Measurements from ENCODE around the gene DENND2C.

DNA sequence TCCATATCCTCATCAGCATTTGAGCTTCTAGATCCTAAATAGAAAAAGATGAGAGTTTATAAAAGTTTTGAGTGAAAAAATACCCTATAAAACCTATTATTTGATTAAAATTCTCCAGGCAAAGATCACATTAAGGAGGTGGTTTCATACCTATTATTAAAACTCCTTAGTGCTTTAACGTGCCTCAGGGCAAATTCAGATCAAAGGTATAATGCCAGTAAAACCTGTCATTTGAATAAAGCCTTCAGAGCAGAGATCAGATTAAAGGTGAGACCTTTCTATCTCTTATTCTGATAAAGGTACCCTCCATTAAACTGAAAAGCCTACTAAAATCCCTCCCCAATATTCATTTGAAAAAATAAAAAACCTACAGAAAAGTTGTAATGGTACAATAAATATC, 124.5 kb downstream of the DENND2C start:
- TF ChIP-seq, protein P1, sequence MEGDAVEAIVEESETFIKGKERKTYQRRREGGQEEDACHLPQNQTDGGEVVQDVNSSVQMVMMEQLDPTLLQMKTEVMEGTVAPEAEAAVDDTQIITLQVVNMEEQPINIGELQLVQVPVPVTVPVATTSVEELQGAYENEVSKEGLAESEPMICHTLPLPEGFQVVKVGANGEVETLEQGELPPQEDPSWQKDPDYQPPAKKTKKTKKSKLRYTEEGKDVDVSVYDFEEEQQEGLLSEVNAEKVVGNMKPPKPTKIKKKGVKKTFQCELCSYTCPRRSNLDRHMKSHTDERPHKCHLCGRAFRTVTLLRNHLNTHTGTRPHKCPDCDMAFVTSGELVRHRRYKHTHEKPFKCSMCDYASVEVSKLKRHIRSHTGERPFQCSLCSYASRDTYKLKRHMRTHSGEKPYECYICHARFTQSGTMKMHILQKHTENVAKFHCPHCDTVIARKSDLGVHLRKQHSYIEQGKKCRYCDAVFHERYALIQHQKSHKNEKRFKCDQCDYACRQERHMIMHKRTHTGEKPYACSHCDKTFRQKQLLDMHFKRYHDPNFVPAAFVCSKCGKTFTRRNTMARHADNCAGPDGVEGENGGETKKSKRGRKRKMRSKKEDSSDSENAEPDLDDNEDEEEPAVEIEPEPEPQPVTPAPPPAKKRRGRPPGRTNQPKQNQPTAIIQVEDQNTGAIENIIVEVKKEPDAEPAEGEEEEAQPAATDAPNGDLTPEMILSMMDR (conservative IDR thresholded peaks at IDR 0.05): no peak
- no peak for TF ChIP-seq ZFX (IDR thresholded peaks at IDR 0.05)

Data from C4-2B (cell line).